ENCODE results near the gene KNDC1.
"Not testable (repeated sequence)": the region's sequence is repeated elsewhere in the genome, so short reads cannot be mapped to it uniquely, and the experiment has no call there.

Gene KNDC1

GRCh38 chr10:133159950-133160825 is at the start of gene KNDC1:
Gene KNDC1, plus strand, starts transcription at chr10:133160219. Its CDS starts 249 bp downstream, at chr10:133160468.
- no peak for DNase-seq

GRCh38 chr10:133110609-133111275 is 49.3 kb upstream of the KNDC1 start:
- DNase-seq, result no peak

- DNase-seq, result not testable (repeated sequence)
Observed at GRCh38 chr10:133111640-133112039, 48.4 kb upstream of the KNDC1 start.

GRCh38 chr10:133113146-133113830 is 46.7 kb upstream of the KNDC1 start:
- no peak for DNase-seq

GRCh38 chr10:133113847-133114246 is 46.2 kb upstream of the KNDC1 start:
- no peak for DNase-seq

- no peak for DNase-seq
Observed at GRCh38 chr10:133114251-133114650, 45.8 kb upstream of the KNDC1 start.

- no peak for DNase-seq
Observed at GRCh38 chr10:133114726-133115452, 45.1 kb upstream of the KNDC1 start.

GRCh38 chr10:133115453-133115842 is 44.6 kb upstream of the KNDC1 start:
- no peak for DNase-seq

- DNase-seq, result no peak
Observed at GRCh38 chr10:133115976-133116375, 44.0 kb upstream of the KNDC1 start.

- DNase-seq, result no peak
Observed at GRCh38 chr10:133116455-133116854, 43.6 kb upstream of the KNDC1 start.

- DNase-seq, result no peak
Observed at GRCh38 chr10:133117036-133117687, 42.9 kb upstream of the KNDC1 start.

GRCh38 chr10:133117688-133118071 is 42.3 kb upstream of the KNDC1 start:
- DNase-seq, result no peak

GRCh38 chr10:133121479-133121878 is 38.5 kb upstream of the KNDC1 start:
- no peak for DNase-seq

GRCh38 chr10:133122171-133122935 is 37.7 kb upstream of the KNDC1 start:
- DNase-seq, result no peak

- no peak for DNase-seq
Observed at GRCh38 chr10:133123050-133123745, 36.8 kb upstream of the KNDC1 start.

- DNase-seq, result no peak
Observed at GRCh38 chr10:133123746-133124356, 36.2 kb upstream of the KNDC1 start.

- no peak for DNase-seq
Observed at GRCh38 chr10:133124357-133125211, 35.4 kb upstream of the KNDC1 start.

GRCh38 chr10:133125901-133126300 is 34.1 kb upstream of the KNDC1 start:
- no peak for DNase-seq

All from NCI-H2029 treated with DMSO at 0.1 percent for 48 hours (cell line).